ENCODE data around the gene PCDH15.
"Not testable (repeated sequence)": the region's sequence is repeated elsewhere in the genome, so short reads cannot be mapped to it uniquely, and the experiment has no call there.

PCDH15 gene

DNA sequence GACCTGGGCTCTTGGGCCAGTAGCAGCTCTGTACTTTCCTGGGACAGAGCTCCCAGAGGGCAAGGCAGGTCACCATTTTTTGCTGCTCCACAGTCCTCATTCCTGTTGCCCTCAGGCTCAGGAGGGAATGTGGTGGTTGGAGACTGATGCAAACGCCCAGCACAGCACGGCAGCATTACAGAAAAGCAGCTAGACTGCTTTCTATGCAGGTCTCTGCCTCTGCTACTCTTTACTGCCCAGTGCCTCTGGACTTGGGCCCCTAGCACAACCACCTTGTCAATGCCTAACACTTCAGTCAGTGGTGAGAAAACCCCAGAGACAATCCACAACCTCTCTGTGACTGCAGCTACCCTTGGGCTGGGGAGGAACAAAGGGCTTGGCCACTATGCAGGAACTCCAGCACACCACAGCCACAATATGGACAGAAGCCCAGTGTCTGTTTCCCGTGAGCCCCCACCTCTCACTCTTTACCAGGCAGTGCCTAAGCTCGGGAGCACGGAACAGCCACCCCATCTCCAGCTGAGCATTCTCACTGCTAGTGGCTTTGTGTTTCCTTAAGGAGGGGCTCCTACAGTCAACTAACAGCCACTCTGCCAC, 790.6 kb downstream of the PCDH15 start:
- in situ Hi-C loops (cut with MboI; ENCODE audit: low sequenced_read_pairs) = no loop called here

DNA sequence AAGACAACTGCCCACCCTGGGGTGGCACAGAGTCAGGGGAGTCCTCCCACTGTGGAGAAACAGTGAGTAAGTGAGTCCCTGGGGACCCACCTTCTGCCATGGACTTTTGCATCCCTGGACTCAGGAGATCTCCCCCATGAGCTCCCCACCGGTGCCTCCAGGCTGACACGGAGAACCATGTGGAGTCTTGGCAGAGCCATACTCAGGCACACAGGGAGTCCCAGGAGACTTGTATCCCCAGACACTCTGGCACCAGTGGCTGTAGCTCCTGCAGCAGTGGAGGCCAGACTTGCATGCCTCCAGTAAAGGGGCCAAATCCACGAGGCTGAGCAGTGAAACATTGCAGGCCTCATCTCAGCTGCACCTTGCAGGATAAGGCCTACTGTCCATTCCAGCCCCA, 791.4 kb downstream of the PCDH15 start:
- in situ Hi-C loops (cut with MboI; ENCODE audit: low sequenced_read_pairs) = no loop called here

DNA sequence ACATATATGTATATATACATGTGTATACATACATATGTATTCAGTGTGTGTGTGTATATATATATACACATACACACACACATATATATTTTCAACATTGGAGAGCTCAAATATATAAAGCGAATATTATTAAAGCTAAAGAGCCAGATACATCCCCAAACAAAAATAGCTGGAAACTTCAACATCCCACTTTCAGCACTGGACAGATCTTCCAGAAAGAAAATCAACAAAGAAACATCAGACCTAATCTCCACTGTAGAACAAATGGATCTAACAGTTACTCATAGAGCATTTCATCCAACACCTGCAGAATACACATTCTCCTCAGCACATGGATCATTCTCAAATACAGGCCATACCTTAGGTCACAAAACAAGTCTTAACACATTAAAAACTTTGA, 799.0 kb downstream of the PCDH15 start:
- in situ Hi-C loops (cut with MboI; ENCODE audit: low sequenced_read_pairs) = no loop called here

DNA sequence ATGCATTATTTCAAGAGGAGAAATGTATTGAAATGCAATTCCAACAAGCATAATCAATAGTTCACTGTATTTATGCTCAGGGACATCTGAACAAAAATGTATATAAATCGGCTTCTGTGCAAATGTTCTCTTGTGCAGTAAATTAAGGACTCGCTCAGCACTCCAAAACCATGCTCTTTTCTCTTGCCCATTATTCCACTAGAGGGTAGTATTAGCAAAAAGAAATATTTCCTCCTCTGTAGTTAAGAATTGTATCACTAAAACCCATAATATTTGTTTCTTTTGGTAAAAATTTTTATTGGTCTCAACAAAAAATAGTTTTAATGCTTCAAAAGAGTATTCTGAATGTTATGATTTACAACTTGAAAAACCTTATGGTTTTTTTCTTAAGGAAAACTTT, 803.1 kb downstream of the PCDH15 start:
- in situ Hi-C loops (cut with MboI; ENCODE audit: low sequenced_read_pairs) = no loop called here

DNA sequence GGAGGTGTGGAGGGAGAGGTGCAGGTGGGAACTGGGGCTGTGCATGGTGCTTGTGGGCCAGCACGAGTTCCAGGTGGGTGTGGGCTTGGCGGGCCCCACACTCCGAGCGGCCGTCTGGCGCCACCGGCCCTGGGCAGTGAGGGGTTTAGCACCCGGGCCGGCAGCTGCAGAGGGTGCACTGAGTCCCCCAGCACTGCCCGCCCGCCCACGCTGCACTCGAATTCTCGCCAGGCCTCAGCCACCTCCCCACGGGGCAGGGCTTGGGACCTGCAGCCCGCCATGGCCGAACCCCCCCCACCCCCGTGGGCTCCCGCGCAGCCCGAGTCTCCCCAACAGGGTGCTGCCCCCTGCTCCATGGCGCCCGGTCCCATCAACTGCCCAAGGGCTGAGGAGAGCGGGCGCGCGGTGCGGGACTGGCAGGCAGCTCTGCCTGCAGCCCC, 810.2 kb downstream of the PCDH15 start:
- in situ Hi-C loops (cut with MboI; ENCODE audit: low sequenced_read_pairs) = no loop called here

DNA sequence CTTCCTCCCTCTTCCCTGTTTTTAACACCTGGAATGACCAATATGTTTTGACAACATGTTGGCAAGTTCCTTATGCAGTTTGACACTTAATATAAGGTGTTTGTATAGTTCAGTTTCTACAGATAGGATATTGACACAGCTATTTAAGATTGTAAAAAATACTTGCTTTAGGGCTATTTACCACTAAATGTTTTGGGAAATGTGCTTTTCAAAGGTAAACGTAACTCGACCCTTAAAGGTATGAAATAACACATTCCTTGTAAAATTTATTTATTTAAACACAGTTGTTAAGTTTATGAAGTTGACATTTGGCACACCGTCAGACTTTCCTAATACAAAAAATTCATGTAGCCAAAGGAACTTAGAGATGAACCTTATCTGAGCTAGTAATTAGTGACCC, 817.6 kb downstream of the PCDH15 start:
- in situ Hi-C loops (cut with MboI; ENCODE audit: low sequenced_read_pairs) = no loop called here

DNA sequence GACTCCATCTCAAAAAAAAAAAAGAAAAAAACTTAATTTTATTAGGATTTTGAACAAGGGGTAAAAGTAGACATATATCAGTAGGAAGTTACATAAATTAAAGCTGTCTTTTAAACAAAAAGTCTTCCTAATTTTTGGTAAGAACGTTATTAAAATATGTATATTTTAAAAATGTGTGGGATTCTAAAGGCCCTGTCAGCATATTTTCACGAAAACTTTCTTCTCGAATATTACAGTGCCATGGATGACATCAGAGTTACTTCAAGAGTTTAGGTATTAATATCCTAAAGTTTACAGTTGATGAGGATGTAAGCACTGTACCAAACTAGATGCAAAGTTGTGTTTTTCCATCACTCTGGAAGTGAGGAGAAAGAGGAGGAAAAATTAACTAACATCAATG, 820.8 kb downstream of the PCDH15 start:
- in situ Hi-C loops (cut with MboI; ENCODE audit: low sequenced_read_pairs) = no loop called here

DNA sequence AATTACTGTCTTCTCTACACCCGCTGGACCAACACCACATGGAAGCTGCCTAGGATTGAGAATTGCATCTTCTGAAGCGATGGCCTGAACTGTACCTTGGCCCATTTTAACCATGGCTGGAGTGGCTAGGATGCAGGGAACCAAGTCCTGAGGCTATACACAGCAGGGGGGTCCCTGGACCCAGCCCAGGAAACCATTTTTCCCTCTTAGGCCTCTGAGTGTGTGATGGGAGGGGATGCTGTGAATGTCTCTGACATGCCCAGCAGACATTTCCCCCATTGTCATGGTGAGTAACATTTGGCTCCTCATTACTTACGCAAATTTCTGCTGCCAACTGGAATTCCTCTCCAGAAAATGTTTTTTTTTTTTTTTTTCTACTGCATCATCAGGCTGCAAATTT, 822.7 kb downstream of the PCDH15 start:
- in situ Hi-C loops (cut with MboI; ENCODE audit: low sequenced_read_pairs) = no loop called here

DNA sequence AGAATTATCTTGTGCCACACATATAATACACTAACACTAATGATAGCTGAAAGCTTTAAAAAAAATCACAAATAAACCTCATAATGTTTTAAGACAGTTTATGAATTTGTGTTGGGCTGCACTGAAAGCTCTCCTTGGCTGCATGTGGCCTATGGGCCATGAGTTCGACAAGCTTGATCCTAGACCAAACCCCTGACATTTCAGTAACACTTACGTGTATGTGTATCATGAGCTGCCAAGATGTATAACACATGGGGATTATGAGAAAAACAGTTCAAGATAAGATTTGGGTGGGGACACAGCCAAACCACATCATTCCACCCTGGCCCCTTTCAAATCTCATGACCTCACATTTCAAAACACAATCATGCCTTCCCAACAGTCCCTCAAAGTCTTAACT, 823.8 kb downstream of the PCDH15 start:
- in situ Hi-C loops (cut with MboI; ENCODE audit: low sequenced_read_pairs) = no loop called here

DNA sequence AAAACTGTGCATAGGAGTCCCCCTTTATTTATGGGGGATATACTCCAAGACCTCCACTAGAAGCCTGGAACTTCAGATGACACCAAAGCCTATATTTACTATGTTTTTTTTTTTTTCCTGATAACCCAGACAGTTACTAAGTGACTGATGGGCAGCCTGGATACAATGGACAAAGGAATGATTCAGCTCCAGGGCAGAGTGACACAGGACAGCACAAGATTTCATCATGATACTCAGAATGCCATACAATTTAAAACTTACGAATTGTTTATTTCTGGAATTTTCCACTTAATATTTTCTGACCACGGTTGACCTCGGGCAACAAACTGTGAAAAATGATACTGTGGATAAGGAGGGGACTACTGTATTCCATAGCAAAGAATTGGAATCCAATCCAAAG, 843.6 kb downstream of the PCDH15 start:
- in situ Hi-C loops (cut with MboI; ENCODE audit: low sequenced_read_pairs) = no loop called here

DNA sequence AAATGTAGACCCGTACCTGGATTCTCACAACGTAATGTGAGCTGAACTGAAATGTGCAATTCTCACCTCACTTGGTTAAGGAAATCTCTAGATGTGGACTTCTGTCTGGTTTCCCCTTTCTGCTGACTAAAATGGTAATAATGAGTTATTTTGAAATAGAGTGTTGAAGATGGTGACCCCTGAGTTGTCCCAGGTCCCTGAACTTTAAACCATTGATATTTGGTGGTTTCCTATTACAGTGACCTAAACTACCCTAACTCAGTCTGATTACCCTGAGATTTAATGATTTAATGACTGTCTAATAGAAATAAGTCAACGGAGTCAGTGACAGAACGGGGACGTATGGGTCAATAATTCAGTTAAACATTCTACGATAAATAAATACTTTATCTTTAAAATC, 845.9 kb downstream of the PCDH15 start:
- in situ Hi-C loops (cut with MboI; ENCODE audit: low sequenced_read_pairs) = no loop called here

DNA sequence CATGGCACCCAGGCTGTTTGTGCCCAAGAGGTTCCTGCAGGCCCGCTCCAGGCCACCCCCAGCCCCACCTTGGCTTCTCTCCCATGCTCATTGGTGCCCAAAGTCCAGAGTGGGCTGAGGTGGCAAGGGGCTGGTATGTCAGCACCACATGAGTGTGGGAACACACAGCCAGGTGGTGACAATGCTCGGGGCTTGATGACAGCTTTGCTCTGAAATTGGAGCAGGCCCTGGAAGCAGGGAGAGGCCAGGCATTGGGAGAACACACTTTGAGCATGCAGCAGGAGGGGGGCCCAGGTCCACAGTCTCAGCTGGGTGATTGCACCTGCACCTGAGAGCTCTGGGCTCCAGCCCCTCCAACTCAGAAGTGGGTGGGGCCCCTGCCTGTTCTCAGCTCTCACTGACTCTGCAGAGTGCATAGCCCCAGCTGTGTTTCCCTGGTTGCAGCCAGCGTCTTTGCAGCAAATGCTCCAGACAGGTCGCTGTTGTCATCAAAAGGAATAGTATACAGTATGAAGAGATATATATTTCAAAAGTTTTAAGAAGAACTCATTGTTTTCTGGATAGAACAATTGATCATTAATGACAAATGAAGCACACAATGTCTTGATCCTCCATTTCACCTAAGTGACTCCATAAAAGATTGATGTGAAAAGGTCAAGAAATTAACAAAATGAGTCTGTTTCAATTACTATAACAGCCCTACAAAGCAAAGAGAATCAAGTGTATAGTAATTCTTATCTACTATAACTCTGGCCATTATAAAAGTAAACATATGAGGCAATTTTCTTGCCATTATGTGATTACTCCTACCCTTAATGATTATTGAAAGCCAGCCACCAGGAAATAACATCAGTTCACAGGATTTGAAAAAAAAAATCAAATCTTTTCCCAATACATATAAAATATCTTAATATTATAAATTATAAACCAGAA, 848.1 kb downstream of the PCDH15 start:
- in situ Hi-C loops (cut with MboI; ENCODE audit: low sequenced_read_pairs) = no loop called here

DNA sequence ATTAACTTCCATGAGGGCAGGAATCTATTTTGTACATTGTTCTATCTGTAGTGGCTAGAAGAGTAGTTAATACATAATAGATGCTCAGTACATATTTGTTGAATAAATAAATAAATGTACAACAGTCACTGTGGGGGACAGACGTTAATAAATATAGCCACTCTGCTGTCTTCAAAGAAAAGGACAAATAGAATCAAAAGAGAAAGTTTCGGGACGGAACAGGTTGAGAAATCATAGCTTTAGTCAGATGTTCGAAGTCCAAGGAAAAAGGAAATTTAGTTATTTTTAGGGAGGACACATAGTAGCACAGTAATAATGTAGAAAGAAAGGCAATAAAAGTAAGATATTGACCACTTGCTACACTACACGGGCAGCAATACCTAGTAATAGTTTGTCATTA, 861.4 kb downstream of the PCDH15 start:
- in situ Hi-C loops (cut with MboI; ENCODE audit: low sequenced_read_pairs) = no loop called here

DNA sequence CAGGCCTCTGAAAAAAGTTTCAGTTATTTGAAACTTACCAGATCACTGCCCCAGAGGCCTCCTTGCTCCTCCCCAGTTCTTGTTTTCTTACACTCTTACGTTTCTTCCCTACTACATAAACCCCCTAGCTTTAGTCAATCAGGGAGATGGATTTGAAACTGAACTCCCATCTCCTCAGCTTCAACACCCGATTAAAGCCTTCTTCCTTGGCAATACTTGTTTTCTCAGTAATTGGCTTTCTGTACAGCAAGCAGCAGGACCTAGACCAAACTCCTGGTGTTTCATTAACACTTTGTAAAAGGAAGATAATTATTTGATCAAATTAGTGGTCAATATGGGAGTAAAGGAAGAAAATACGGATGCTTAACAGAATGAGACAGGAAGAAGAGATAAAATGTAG, 870.4 kb downstream of the PCDH15 start:
- in situ Hi-C loops (cut with MboI; ENCODE audit: low sequenced_read_pairs) = no loop called here

DNA sequence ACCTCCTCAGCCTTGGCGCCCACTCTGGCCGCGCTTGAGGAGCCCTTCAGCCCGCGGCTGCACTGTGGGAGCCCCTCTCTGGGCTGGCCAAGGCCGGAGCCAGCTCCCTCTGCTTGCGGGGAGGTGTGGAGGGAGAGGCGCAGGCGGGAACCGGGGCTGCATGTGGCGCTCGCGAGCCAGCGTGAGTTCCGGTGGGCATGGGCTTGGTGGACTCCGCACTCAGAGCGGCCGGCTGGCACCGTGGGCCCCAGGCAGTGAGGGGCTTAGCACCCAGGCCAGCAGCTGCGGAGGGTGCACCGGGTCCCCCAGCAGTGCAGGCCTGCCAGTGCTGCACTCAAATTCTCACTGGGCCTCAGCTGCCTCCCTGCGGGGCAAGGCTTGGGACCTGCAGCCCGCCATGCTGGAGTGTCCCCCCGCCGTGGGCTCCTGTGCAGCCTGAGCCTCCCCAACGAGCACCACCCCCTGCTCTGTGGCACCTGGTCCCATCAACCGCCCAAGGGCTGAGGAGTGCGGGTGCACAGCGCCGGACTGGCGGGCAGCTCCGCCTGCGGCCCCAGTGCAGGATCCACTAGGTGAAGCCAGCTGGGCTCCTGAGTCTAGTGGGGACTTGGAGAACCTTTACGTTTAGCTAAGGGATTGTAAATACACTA, 876.9 kb downstream of the PCDH15 start:
- in situ Hi-C loops (cut with MboI; ENCODE audit: low sequenced_read_pairs) = not testable (repeated sequence)

DNA sequence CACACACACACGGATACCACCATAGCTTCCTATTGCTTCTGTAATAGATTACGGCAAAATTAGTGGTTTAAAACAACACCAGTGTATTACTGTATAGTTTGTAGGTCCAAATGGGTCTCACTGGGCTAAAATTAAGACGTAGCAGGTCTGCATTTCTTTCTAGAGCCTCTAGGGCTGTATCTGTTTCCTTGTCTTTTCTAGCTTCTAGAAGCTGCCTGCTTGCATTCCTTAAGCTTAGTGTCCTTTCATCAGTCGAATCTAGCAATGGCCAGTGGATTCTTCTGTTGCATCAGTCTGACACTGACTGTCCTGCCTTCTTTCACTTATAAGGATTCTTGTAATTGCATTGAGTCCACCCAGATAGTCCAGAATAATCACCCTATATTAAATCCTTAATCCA, 882.3 kb downstream of the PCDH15 start:
- in situ Hi-C loops (cut with MboI; ENCODE audit: low sequenced_read_pairs) = no loop called here

DNA sequence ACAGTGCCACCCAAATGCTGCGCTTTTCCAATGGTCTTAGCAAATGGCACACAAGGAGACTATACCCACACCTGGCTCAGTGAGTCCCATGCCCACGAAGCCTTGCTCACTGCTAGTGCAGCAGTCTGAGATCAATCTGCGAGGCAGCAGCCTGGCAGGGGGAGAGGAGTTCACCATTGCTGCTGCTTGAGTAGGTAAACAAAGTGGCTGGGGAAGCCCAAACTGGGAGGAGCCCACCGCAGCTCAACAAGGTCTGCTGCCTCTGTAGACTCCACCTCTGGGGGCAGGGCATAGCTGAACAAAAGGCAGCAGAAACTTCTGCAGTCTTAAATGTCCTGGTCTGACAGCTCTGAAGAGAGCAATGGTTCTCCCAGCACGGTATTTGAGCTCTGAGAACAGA, 891.2 kb downstream of the PCDH15 start:
- in situ Hi-C loops (cut with MboI; ENCODE audit: low sequenced_read_pairs) = no loop called here

DNA sequence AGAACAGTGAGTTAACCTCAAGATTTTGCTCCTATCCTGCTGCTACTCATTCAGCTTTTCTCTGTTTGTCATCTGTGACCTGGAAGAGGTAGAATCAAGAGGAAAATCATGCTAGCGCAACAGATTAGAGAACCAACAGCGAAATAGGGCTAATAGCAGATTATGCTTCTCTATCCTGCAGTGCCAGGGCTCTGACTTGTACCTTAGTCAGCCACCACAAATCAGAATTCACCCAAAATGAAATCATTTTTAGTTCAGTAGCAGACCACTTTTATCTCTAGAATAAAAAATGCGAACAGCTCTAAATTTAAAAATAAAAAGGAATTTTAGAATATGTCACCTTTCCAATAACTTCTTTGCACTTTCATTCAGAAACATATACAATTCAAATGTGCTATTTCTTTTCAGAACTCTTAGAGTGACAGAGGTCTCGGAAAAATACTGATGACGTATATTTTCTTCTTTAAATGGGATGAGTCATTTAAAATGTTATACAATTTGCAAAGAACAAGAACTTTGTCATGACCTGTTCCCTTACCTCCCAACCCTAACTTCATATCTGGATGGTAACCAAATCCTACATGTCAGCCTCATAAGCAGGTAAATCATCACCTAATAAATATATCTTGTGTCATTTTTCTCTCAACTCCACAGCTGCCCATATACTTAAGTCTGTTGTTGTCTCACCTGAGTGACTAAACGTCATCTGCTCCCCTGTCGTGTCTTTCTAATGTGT, 896.4 kb downstream of the PCDH15 start:
- in situ Hi-C loops (cut with MboI; ENCODE audit: low sequenced_read_pairs) = no loop called here

DNA sequence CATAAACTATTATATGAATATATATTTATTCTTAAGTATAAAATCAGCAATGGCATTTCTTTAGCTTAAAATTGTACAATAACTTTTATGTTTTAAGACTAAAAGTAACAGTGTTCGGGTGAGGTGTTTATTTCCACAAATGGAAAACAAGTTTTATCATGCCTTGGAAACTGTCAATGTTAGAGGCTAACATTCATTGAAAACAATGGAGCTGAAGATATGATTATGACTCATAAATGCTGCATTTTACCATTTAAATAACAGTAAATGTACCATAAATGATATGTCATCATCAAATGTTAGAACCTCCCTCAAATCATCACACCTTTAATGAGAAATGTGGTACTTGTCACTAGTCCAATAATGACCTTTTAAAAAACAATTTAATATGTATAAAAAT, 897.3 kb downstream of the PCDH15 start:
- in situ Hi-C loops (cut with MboI; ENCODE audit: low sequenced_read_pairs) = no loop called here

DNA sequence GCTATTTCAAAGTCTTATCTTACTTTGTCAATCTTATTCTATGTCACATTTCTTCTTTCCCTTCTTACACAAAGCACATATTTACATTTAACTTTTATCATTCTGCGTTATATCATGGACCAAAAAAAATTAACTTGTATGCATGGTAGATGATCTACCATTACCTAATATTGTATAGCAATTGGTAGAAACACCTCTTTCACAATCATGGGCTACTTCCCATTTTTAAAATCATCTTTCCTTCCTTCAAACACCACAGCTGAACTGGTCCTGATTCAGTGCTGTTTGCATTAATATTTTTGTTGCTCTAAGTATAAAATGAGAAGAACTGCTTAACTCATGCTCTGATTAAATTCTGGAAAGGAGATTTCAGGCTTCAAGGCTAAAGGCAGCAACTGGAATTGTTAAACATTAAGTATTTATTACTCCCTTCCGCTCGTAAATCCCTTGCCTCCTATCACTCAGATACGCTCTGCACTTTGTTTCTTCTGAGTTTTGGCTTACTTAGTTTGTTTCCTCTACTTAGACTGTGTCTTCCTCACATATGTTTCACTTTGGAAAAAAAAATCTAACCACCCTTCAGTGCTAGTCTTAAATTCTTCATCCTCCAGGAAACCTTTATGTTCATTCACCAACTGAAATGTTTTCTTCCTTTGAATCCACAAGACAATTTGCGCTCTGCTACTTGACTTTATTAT, 901.4 kb downstream of the PCDH15 start:
- in situ Hi-C loops (cut with MboI; ENCODE audit: low sequenced_read_pairs) = no loop called here

DNA sequence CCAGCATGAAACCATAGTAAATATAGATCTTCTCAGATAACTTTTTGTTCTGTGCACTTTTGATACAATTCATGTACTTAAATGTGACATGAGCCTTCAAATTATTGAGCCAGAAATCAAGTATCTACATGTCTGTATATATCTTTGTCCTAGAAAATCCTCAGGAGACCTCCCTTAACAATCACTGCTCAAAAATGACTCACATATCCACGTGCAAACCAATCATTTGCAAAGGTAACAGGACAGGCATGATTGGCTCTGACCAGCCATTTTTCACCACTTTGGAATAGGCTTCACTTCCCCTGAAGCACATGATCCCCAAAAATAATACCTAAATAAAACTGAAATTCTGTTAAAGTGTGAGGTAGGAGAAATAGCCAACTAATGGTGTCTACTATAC, 902.5 kb downstream of the PCDH15 start:
- in situ Hi-C loops (cut with MboI; ENCODE audit: low sequenced_read_pairs) = no loop called here
